GM12892 (cell line): ENCODE results near the gene GRIN3A.

Source experiments
- POLR2A ChIP-seq: IDR thresholded peaks from 2 replicates; pipeline ENCODE4 v1.6.1; 2011; ENCODE audit warnings: low read depth, low read length, control low read depth
- POLR2AphosphoS5 ChIP-seq: IDR thresholded peaks from 2 replicates; pipeline ENCODE4 v1.6.1; 2011; ENCODE audit warnings: low read depth, low read length, control low read depth
- TAF1 ChIP-seq: IDR thresholded peaks from 2 replicates; pipeline ENCODE4 v1.6.1; 2011; ENCODE audit warnings: low read depth, mild to moderate bottlenecking, control low read depth, low read length, borderline replicate concordance

DNA sequence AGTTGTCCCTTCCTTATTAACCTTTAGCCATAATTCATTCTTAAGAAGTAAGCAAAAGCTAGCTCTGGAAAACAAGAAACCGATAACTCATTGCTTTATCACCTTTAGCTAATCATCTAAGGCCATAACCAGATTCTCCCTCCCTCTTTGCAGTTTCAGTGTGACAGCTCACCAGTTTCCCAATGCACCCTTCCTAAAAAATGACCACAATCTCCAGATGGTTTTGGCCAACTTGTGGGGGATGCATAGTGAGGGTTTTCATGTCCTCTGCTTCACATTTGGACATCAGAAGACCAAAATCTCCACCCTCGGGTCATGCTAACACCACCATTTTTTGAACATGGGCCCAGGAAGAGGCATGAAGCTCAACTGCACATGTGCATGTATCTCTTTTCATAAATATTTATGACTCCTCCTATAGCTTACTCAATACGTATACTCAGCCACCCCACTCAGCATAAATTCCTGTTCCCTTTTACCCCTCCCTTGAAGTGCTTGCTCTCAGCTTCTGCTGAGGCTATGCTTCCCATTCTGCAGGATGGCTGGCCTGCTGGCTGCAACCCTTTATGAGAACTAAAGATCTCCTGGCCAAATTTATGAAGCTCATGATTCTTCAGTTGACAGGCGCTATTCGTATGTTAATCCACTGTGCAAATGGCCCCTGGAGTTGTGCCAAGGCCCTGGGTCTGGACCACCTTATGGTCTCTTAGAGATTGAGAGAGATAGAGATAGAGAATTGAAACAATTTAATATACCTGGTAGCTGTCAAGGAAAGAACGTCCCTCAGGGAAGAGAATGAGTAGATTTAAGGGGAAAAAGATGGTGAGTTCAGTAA, 158.5 kb downstream of the GRIN3A start:
- TF ChIP-seq POLR2A (no peak), POLR2AphosphoS5 (no peak), TAF1 (no peak)
